OCI-LY7 (cell line): Measurements from ENCODE around the gene ADCY5.

Source experiments
- EZH2phosphoT487 ChIP-seq: fragments of 200-600 bp; sonication (generic); IDR thresholded peaks from 2 replicates; pipeline ENCODE4 v1.6.1; 2018; ENCODE audit warnings: low read depth, borderline replicate concordance, mild to moderate bottlenecking, mixed run types, antibody characterized with exemption, low read length, moderate library complexity, mixed read lengths
- TF ChIP-seq, protein P1 (sequence below): fragments of 200-600 bp; sonication (generic); conservative IDR thresholded peaks from 2 replicates; pipeline ENCODE4 v1.5.1; 2014; ENCODE audit warnings: mild to moderate bottlenecking, antibody characterized with exemption, low read length, moderate library complexity, mixed read lengths

DNA sequence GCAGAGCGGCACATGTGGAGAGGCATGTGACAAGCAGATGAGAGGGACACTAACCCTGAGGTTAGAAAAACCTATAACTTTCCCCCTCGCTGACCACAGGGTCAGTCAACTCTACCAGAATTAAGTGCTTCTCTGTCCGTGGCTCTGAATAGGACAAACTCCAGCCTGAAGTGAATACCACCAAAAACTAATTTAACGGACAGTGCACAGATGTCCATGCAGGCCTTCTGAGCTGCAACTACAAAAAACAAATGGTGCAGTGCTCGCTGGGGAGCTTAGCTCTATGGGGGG lies 59.3 kb downstream of the ADCY5 start:
- TF ChIP-seq, protein P1, sequence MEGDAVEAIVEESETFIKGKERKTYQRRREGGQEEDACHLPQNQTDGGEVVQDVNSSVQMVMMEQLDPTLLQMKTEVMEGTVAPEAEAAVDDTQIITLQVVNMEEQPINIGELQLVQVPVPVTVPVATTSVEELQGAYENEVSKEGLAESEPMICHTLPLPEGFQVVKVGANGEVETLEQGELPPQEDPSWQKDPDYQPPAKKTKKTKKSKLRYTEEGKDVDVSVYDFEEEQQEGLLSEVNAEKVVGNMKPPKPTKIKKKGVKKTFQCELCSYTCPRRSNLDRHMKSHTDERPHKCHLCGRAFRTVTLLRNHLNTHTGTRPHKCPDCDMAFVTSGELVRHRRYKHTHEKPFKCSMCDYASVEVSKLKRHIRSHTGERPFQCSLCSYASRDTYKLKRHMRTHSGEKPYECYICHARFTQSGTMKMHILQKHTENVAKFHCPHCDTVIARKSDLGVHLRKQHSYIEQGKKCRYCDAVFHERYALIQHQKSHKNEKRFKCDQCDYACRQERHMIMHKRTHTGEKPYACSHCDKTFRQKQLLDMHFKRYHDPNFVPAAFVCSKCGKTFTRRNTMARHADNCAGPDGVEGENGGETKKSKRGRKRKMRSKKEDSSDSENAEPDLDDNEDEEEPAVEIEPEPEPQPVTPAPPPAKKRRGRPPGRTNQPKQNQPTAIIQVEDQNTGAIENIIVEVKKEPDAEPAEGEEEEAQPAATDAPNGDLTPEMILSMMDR: no peak
- no peak for TF ChIP-seq EZH2phosphoT487
